Measurements from ENCODE around the gene NBPF9. TPM values are rescaled to one million over a fixed set of nuclear protein-coding genes. Genes with fewer than 3 reads are reported as not detected.
"Not testable (repeated sequence)": the region's sequence is repeated elsewhere in the genome, so short reads cannot be mapped to it uniquely, and the experiment has no call there.

NBPF9 gene
- total RNA-seq, 4 donors from 2014 or later, result 13.8 to 37.6 (median 17.8) TPM

DNA sequence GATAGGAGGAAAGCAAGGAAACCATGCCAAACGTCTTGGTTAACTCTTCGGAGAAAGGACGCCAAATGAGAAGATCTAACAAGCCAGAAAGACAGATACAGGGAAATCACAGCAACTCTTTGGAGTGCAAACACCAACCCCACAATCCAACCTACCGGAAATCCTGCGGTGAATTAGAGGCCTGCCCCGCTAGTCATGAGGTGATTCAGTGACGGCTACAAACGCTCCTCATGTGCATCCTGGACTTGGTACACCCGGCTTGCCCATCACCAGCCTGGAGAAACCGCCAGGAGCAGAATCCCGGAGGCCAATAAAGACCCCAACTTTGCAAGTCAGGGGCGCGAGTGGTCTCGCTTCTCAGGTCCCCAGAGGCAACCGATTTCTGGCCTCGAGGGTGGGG is 777 bp downstream of the NBPF9 start:
- in situ Hi-C loops (cut with MboI; ENCODE audit: low pct_ligation_motif_present in 1 of 4, low pct_unique_long_range_greater_than_20kb in 1 of 4, low sequenced_read_pairs in 3 of 4); H3K9me3 ChIP-seq; H3K4me1 ChIP-seq; H3K27me3 ChIP-seq; H3K36me3 ChIP-seq; intact Hi-C loops (cut with DNase I; ENCODE audit: low total_unique reads); H3K27ac ChIP-seq: not testable (repeated sequence)
- 0% methylated on average over 3 of the region's 16 CpGs; no CpG with 5 or more reads in 1 of the 2 donors for WGBS, 2 donors (ENCODE audit: low coverage in 1 of 2)
- TF ChIP-seq POLR2AphosphoS5 (IDR thresholded peaks at IDR 0.05), result peak in 1 of 3 donors; percentile 9
- peak overlapping the region in 2 of 4 donors; percentile 16 to 72 for H3K4me3 ChIP-seq
- DNase-seq, result peak; percentile 35

- H3K4me1 ChIP-seq; H3K4me3 ChIP-seq; DNase-seq; H3K36me3 ChIP-seq; H3K27ac ChIP-seq; in situ Hi-C loops (cut with MboI; ENCODE audit: low pct_ligation_motif_present in 1 of 4, low pct_unique_long_range_greater_than_20kb in 1 of 4, low sequenced_read_pairs in 3 of 4); H3K9me3 ChIP-seq; H3K27me3 ChIP-seq; intact Hi-C loops (cut with DNase I; ENCODE audit: low total_unique reads): not testable (repeated sequence)
- 98% methylated on average over 5 of the region's 8 CpGs; no CpG with 5 or more reads in 1 of the 2 donors for WGBS, 2 donors (ENCODE audit: low coverage in 1 of 2)
Observed at GRCh38 chr1:149098276-149098675, 5.1 kb downstream of the NBPF9 start.

- H3K36me3 ChIP-seq; DNase-seq; H3K4me1 ChIP-seq; H3K4me3 ChIP-seq; H3K27me3 ChIP-seq; in situ Hi-C loops (cut with MboI; ENCODE audit: low pct_ligation_motif_present in 1 of 4, low pct_unique_long_range_greater_than_20kb in 1 of 4, low sequenced_read_pairs in 3 of 4); intact Hi-C loops (cut with DNase I; ENCODE audit: low total_unique reads); H3K9me3 ChIP-seq; H3K27ac ChIP-seq: not testable (repeated sequence)
- 65 to 73% methylated on average over 3 to 6 of the region's 6 CpGs for WGBS, 2 donors (ENCODE audit: low coverage in 1 of 2)
Observed at GRCh38 chr1:149093155-149093554, 10.2 kb downstream of the NBPF9 start.

- H3K36me3 ChIP-seq; H3K9me3 ChIP-seq; DNase-seq; H3K4me1 ChIP-seq; in situ Hi-C loops (cut with MboI; ENCODE audit: low pct_ligation_motif_present in 1 of 4, low pct_unique_long_range_greater_than_20kb in 1 of 4, low sequenced_read_pairs in 3 of 4); H3K27ac ChIP-seq; H3K27me3 ChIP-seq; H3K4me3 ChIP-seq; intact Hi-C loops (cut with DNase I; ENCODE audit: low total_unique reads): not testable (repeated sequence)
- WGBS, 2 donors (ENCODE audit: low coverage in 1 of 2), result 42 to 52% methylated on average over 4 to 5 of the region's 9 CpGs
- peak in 2 of 5 experiments; percentile 4 to 22 for TF ChIP-seq CTCF (IDR thresholded peaks at IDR 0.05)
Observed at GRCh38 chr1:149075505-149076127, 27.7 kb downstream of the NBPF9 start.

DNA sequence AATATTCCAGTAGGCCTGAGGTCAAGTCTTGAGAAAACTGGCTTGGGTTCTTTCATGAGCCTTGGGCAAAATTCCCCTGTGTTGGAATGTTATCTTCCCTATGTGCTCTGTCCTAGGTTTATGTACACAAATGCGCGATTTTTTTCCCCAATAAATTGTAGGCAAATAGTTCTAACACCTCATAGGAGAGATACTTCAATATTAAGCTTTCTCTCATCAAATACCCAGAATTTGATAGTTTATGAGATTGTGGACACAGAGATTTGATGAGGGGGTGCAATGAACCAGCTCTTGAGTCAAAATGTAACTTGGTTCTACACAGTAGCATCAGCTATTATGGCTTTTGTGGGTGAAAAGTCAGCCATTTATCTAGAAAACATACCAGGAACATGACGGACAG is 38.7 kb downstream of the NBPF9 start:
- WGBS, 2 donors (ENCODE audit: low coverage in 1 of 2), result 76 to 81% methylated on average over 3 of the region's 3 CpGs
- H3K4me3 ChIP-seq; in situ Hi-C loops (cut with MboI; ENCODE audit: low pct_ligation_motif_present in 1 of 4, low pct_unique_long_range_greater_than_20kb in 1 of 4, low sequenced_read_pairs in 3 of 4); DNase-seq; H3K4me1 ChIP-seq; H3K9me3 ChIP-seq; H3K36me3 ChIP-seq; H3K27ac ChIP-seq; H3K27me3 ChIP-seq; intact Hi-C loops (cut with DNase I; ENCODE audit: low total_unique reads): not testable (repeated sequence)

- H3K9me3 ChIP-seq; in situ Hi-C loops (cut with MboI; ENCODE audit: low pct_ligation_motif_present in 1 of 4, low pct_unique_long_range_greater_than_20kb in 1 of 4, low sequenced_read_pairs in 3 of 4); DNase-seq; H3K27ac ChIP-seq; H3K4me3 ChIP-seq; H3K36me3 ChIP-seq; H3K27me3 ChIP-seq; intact Hi-C loops (cut with DNase I; ENCODE audit: low total_unique reads); H3K4me1 ChIP-seq: not testable (repeated sequence)
- whole genome bisulfite sequencing, 2 donors (ENCODE audit: low coverage in 1 of 2), result 89% methylated on average over 2 of the region's 4 CpGs; no CpG with 5 or more reads in 1 of the 2 donors
Observed at GRCh38 chr1:149043056-149043455, 60.3 kb downstream of the NBPF9 start.

DNA sequence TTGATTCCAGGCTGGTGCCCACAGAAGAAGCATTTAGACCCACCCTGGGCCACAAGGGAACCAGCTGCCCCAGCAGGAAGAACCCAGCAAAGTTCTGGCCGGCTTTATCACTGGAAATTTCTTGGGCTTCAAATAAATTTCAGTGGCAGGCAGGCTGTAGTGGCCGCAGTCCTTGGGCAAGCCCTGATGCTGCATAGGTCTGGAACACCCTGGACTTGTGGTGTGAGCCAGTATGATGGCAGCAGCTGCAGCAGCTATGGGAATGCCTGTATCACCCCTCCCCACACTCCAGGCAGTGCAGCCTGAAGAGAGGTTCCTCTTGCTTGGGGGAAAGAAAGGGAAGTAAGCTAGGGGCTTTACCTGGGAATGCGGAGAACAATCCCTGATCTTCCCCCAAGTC is 69.4 kb downstream of the NBPF9 start:
- H3K4me3 ChIP-seq; H3K27ac ChIP-seq; H3K9me3 ChIP-seq; H3K4me1 ChIP-seq; H3K36me3 ChIP-seq; intact Hi-C loops (cut with DNase I; ENCODE audit: low total_unique reads); DNase-seq; H3K27me3 ChIP-seq; in situ Hi-C loops (cut with MboI; ENCODE audit: low pct_ligation_motif_present in 1 of 4, low pct_unique_long_range_greater_than_20kb in 1 of 4, low sequenced_read_pairs in 3 of 4): not testable (repeated sequence)
- WGBS, 2 donors (ENCODE audit: low coverage in 1 of 2), result 80% methylated on average over 1 of the region's 3 CpGs; no CpG with 5 or more reads in 1 of the 2 donors

DNA sequence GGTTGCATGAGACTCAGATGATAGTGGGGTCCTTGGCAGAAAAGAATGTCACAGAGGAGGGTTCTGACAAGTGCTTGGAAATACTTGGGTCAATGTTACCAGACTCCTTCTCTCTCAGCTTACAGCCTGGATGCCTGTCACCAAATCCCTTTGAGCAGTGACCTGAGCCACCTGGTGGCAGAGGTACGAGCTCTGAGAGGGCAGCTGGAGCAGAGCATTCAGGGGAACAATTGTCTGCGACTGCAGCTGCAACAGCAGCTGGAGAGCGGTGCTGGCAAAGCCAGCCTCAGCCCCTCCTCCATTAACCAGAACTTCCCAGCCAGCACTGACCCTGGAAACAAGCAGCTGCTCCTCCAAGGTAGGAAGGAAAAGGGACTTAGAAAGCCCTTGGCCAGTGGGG is 79.0 kb downstream of the NBPF9 start:
- H3K9me3 ChIP-seq; H3K36me3 ChIP-seq; in situ Hi-C loops (cut with MboI; ENCODE audit: low pct_ligation_motif_present in 1 of 4, low pct_unique_long_range_greater_than_20kb in 1 of 4, low sequenced_read_pairs in 3 of 4); H3K27ac ChIP-seq; intact Hi-C loops (cut with DNase I; ENCODE audit: low total_unique reads); DNase-seq; H3K4me3 ChIP-seq; H3K27me3 ChIP-seq; H3K4me1 ChIP-seq: not testable (repeated sequence)
- WGBS, 2 donors (ENCODE audit: low coverage in 1 of 2), result no CpG with 5 or more reads among the region's 3 CpGs

DNA sequence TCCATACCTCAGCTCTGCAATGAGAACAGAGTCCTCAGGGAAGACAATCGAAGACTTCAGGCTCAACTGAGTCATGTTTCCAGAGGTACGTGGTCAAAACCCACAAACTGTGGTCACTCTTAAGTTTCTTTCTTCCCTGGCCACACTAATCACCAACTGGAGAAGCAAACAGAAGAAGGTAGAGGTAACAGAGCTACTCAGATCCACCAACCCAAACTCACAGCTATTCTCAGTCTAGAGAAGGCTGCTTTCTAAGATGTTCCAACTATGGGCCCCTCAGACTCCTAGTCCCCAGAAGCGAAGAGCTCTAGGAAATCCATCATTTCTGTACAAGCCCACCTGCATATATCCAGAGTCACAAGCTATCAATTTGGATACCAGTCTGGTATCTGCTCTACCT is 84.8 kb downstream of the NBPF9 start:
- no CpG with 5 or more reads among the region's 3 CpGs for WGBS, 2 donors (ENCODE audit: low coverage in 1 of 2)
- DNase-seq; in situ Hi-C loops (cut with MboI; ENCODE audit: low pct_ligation_motif_present in 1 of 4, low pct_unique_long_range_greater_than_20kb in 1 of 4, low sequenced_read_pairs in 3 of 4); H3K9me3 ChIP-seq; intact Hi-C loops (cut with DNase I; ENCODE audit: low total_unique reads); H3K27me3 ChIP-seq; H3K4me3 ChIP-seq; H3K36me3 ChIP-seq; H3K27ac ChIP-seq; H3K4me1 ChIP-seq: not testable (repeated sequence)

DNA sequence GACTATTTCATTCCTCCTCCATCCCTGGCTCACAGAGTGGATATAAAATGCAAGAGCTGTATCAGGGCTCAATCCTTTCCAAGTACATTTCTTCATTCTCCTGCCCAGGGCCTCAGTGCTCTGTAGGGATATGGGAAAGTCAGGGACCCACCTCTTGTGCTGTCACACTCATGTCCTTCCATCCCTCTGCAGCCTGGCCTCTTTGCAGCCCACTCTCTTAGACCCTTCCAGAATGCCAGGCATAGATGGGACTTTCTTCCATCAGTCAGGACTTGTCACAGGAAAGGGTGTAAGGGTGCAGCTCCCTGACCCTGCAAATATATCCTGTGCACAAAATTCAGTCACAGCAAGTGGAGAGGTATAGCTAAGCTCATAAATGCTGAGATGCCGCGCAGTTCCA is 86.7 kb downstream of the NBPF9 start:
- H3K27me3 ChIP-seq; DNase-seq; intact Hi-C loops (cut with DNase I; ENCODE audit: low total_unique reads); H3K4me3 ChIP-seq; H3K27ac ChIP-seq; H3K9me3 ChIP-seq; H3K4me1 ChIP-seq; H3K36me3 ChIP-seq; in situ Hi-C loops (cut with MboI; ENCODE audit: low pct_ligation_motif_present in 1 of 4, low pct_unique_long_range_greater_than_20kb in 1 of 4, low sequenced_read_pairs in 3 of 4): not testable (repeated sequence)
- WGBS, 2 donors (ENCODE audit: low coverage in 1 of 2), result 93% methylated on average over 2 of the region's 2 CpGs; no CpG with 5 or more reads in 1 of the 2 donors

Data from transverse colon (tissue), 4 donors.